PC-9 (cell line): ENCODE results near the gene MORN5. TPM values are rescaled to one million over a fixed set of nuclear protein-coding genes. Genes with fewer than 3 reads are reported as not detected.

ENCODE experiments used
- BruUV-seq: library from RNA; stranded (reverse); fragments of 400-500 nt; replicated peaks from 2 replicates; lab custom pipeline; 2021; lab: Mats Ljungman, UMichigan
- CTCF ChIA-PET: fragments of 300-600 bp; sonication (Branson Sonifier 250); formaldehyde crosslinking; loops from one replicate; lab custom pipeline; 2022; ENCODE audit warnings: antibody characterized with exemption; lab: Charles Lee
- POLR2A ChIA-PET: fragments of 300-600 bp; sonication (Branson Sonifier 250); formaldehyde crosslinking; loops from one replicate; lab custom pipeline; 2022; ENCODE audit warnings: antibody characterized with exemption; ENCODE audit not compliant: unreplicated experiment; lab: Charles Lee
- DNase-seq, 2 experiments: peaks; one replicate each; pipeline versions ENCODE4 v3.0.0 to v3.0.0-alpha.2; 2015 to 2022; ENCODE audit warnings: mixed read lengths in 1 of 2
- H2AFZ ChIP-seq: fragments of 200-600 bp; sonication (generic); 2 replicates; pipeline ENCODE4 v1.8.1; 2017; ENCODE audit warnings: antibody characterized with exemption
- H3F3A ChIP-seq: fragments of 200-600 bp; sonication (generic); 2 replicates; pipeline ENCODE4 v1.8.1; 2017; ENCODE audit warnings: antibody characterized with exemption, mild to moderate bottlenecking, low read depth; ENCODE audit not compliant: insufficient read depth
- H3K27ac ChIP-seq: fragments of 200-600 bp; sonication (generic); 2 replicates; pipeline ENCODE4 v1.6.1; 2016; ENCODE audit warnings: mixed run types
- H3K27me3 ChIP-seq: fragments of 200-600 bp; sonication (generic); 2 replicates; pipeline ENCODE4 v1.6.1; 2016; ENCODE audit warnings: low read depth, mixed run types; ENCODE audit not compliant: insufficient read depth
- H3K36me3 ChIP-seq: fragments of 200-600 bp; sonication (generic); 2 replicates; pipeline ENCODE4 v1.6.1; 2016; ENCODE audit warnings: low read depth, mixed run types
- H3K4me1 ChIP-seq: fragments of 200-600 bp; sonication (generic); replicated peaks from 2 replicates; pipeline ENCODE4 v1.6.1; 2016; ENCODE audit warnings: mixed run types; ENCODE audit not compliant: insufficient read depth
- H3K4me2 ChIP-seq: fragments of 200-600 bp; sonication (generic); 2 replicates; pipeline ENCODE4 v1.6.1; 2017; ENCODE audit warnings: mixed run types
- H3K4me3 ChIP-seq: fragments of 200-600 bp; sonication (generic); 2 replicates; pipeline ENCODE4 v1.6.1; 2016; ENCODE audit warnings: mixed run types
- H3K79me2 ChIP-seq: fragments of 200-600 bp; sonication (generic); 2 replicates; pipeline ENCODE4 v1.6.1; 2017; ENCODE audit warnings: low read depth, mixed run types
- H3K9me2 ChIP-seq: fragments of 200-600 bp; sonication (generic); 2 replicates; pipeline ENCODE4 v1.8.1; 2017; ENCODE audit warnings: mild to moderate bottlenecking; ENCODE audit not compliant: insufficient read depth
- H3K9me3 ChIP-seq: fragments of 200-600 bp; sonication (generic); 2 replicates; pipeline ENCODE4 v1.8.1; 2016; ENCODE audit warnings: low read depth; ENCODE audit not compliant: insufficient read depth
- H4K20me1 ChIP-seq: fragments of 200-600 bp; sonication (generic); 2 replicates; pipeline ENCODE4 v1.8.1; 2017; ENCODE audit not compliant: insufficient read depth
- CTCF ChIP-seq: fragments of 200-600 bp; sonication (generic); conservative IDR thresholded peaks from 2 replicates; pipeline ENCODE4 v1.6.1; 2017; ENCODE audit warnings: mixed run types, antibody characterized with exemption, mild to moderate bottlenecking, moderate library complexity
- EZH2 ChIP-seq: fragments of 200-600 bp; sonication (generic); IDR thresholded peaks from 2 replicates; pipeline ENCODE4 v1.8.0; 2017; ENCODE audit warnings: antibody characterized with exemption, low read depth
- intact Hi-C: fragments of 100-400 bp; cut with micrococcal nuclease; formaldehyde crosslinking; loops from one replicate; pipeline ENCODE4 v1.10.0; 2022; ENCODE audit not compliant: unreplicated experiment
- total RNA-seq: library from RNA; stranded (reverse); gene quantifications from 2 replicates; pipeline ENCODE4 v1.2.3, GENCODE V29; 2021

The MORN5 gene
- total RNA-seq, 1 experiment from 2014 or later: not detected

GRCh38 chr9:122130837-122131236 is 28.9 kb upstream of the MORN5 start:
- intact Hi-C loops: no loop called here
- Histone ChIP-seq H3K4me1 (no peaks in the 10 kb centered on the region), H3K9me3 (no peaks in the 10 kb centered on the region), H3K4me3 (no peak overlapping the region), H3K79me2 (no peaks in the 10 kb centered on the region), H3K27me3 (no peaks in the 10 kb centered on the region), H3K9me2 (no peaks in the 10 kb centered on the region), H2AFZ (no peak overlapping the region), H3K27ac (no peak overlapping the region), H4K20me1 (no peaks in the 10 kb centered on the region), H3K4me2 (no peak overlapping the region), H3K36me3 (no peaks in the 10 kb centered on the region), H3F3A (no peaks in the 10 kb centered on the region)
- TF ChIP-seq EZH2 (no peak), CTCF (no peak)
- no peak for DNase-seq
- BruUV-seq: no TSS peak
- ChIA-PET CTCF (no interaction called here), POLR2A (no interaction called here)

- Histone ChIP-seq H3K4me1 (no peaks in the 10 kb centered on the region), H3K27ac (no peak overlapping the region), H3K4me2 (no peak overlapping the region), H3K27me3 (no peaks in the 10 kb centered on the region), H2AFZ (no peak overlapping the region), H3K79me2 (no peaks in the 10 kb centered on the region), H4K20me1 (no peaks in the 10 kb centered on the region), H3K9me2 (no peaks in the 10 kb centered on the region), H3F3A (no peaks in the 10 kb centered on the region), H3K9me3 (no peaks in the 10 kb centered on the region), H3K4me3 (no peak overlapping the region), H3K36me3 (no peaks in the 10 kb centered on the region)
- ChIA-PET CTCF (no interaction called here), POLR2A (no interaction called here)
- DNase-seq: no peak
- intact Hi-C loops: no loop called here
- TF ChIP-seq EZH2: no peak
- TF ChIP-seq CTCF: no peak
- no TSS peak for BruUV-seq
Measured at GRCh38 chr9:122131401-122132001, 28.2 kb upstream of the MORN5 start.

- no peak for DNase-seq
- POLR2A ChIA-PET: interaction anchor here (0.5 kb wide), 1 partner anchor 81 kb away, joined by 5 read pairs; no protein-coding TSS in a partner anchor
- no peak overlapping the region for H3K4me3 ChIP-seq
- no peaks in the 10 kb centered on the region for H3K79me2 ChIP-seq
- H3K4me2 ChIP-seq: no peak overlapping the region
- H3K27me3 ChIP-seq: no peaks in the 10 kb centered on the region
- H3K9me2 ChIP-seq: no peaks in the 10 kb centered on the region
- no TSS peak for BruUV-seq
- H3K4me1 ChIP-seq: no peaks in the 10 kb centered on the region
- no peak overlapping the region for H3K27ac ChIP-seq
- no peaks in the 10 kb centered on the region for H4K20me1 ChIP-seq
- no peak for TF ChIP-seq EZH2
- no peak for TF ChIP-seq CTCF
- intact Hi-C loops: no loop called here
- H3K9me3 ChIP-seq: no peaks in the 10 kb centered on the region
- CTCF ChIA-PET: no interaction called here
- no peaks in the 10 kb centered on the region for H3K36me3 ChIP-seq
- no peaks in the 10 kb centered on the region for H3F3A ChIP-seq
- no peak overlapping the region for H2AFZ ChIP-seq
Measured at GRCh38 chr9:122132539-122132938, 27.2 kb upstream of the MORN5 start.
